ENCODE measurements around the gene BPHL. TPM values are rescaled to one million over a fixed set of nuclear protein-coding genes. Genes with fewer than 3 reads are reported as not detected.
"Not testable (repeated sequence)": the region's sequence is repeated elsewhere in the genome, so short reads cannot be mapped to it uniquely, and the experiment has no call there.

BPHL gene
- total and polyA plus RNA-seq, 4 experiments from 2014 or later, result 8.1 to 13.7 (median 10.2) TPM

GRCh38 chr6:3190779-3191178, 72.3 kb downstream of the BPHL start:
- intact Hi-C loops (cut with micrococcal nuclease), result no loop called here

DNA sequence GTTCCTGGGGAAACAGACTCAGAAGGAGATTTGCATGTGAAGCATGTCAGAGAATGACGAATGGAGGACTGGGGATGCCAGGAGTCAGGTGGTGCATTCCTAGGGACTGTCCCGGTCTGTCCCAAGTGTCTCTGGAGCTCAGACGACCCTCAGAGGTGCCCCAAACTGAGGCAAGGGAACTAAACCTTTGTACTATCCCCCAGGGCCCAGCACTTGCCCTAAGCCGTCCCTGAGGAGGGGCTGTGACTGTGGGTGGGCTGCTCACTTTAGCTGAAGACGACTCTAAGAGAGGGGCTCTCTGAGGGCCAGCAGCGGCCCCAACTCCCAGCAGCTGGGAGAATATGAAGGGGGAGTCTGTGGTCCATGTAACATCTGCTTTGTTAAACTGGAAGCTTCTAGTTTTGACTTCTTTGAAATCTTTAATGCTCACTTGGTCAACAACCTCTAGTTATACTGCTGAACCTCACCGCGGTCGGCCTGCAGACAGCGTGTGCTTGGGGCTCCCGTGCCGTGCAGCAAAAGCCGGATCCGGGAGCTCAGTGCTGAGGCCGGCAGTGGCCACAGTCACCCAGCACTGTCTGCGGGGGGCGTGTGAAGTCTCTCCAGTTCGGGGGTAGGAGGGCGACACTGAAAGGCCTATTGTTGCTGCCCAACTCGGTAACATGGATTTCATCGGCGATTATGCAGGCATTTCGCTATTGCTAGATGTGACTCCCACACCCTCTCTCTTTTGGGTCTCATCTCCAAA, 74.8 kb downstream of the BPHL start:
- Histone ChIP-seq H3K27ac (ENCODE audit: low read depth, low read length) (no peak overlapping the region), H3K4me1 (ENCODE audit: insufficient read depth, low read length) (no peaks in the 10 kb centered on the region), H3K9me3 (ENCODE audit: control insufficient read depth in 1 of 2, low read length in 2 of 2) (no peaks in the 10 kb centered on the region), H3K4me3 (ENCODE audit: low read length in 2 of 2) (no peak overlapping the region), H3K36me3 (ENCODE audit: insufficient read depth, low read length) (no peaks in the 10 kb centered on the region), H3K27me3 (ENCODE audit: insufficient read depth, low read length) (no peaks in the 10 kb centered on the region)
- H3K4me3 Mint-ChIP-seq, result no peak overlapping the region
- no peaks in the 10 kb centered on the region for H3K4me1 Mint-ChIP-seq
- H3K9me3 Mint-ChIP-seq, result no peaks in the 10 kb centered on the region
- H3K36me3 Mint-ChIP-seq, result no peaks in the 10 kb centered on the region
- no peak for DNase-seq
- ChIA-PET POLR2A (ENCODE audit: partially characterized antibody) (no interaction called here), CTCF (ENCODE audit: partially characterized antibody) (no interaction called here)
- H3K27ac Mint-ChIP-seq, result no peak overlapping the region
- intact Hi-C loops (cut with micrococcal nuclease), result no loop called here
- peaks cover 2 to 4% of the 10 kb centered on the region in 2 donors for H3K27me3 Mint-ChIP-seq

More at GRCh38 chr6:3190779-3191178, 72.3 kb downstream of the BPHL start:
- H3K9me3 Mint-ChIP-seq, result no peaks in the 10 kb centered on the region
- Histone ChIP-seq H3K27ac (ENCODE audit: low read depth, low read length) (no peak overlapping the region), H3K4me1 (ENCODE audit: insufficient read depth, low read length) (no peaks in the 10 kb centered on the region), H3K36me3 (ENCODE audit: insufficient read depth, low read length) (no peaks in the 10 kb centered on the region), H3K4me3 (ENCODE audit: low read length in 2 of 2) (no peak overlapping the region), H3K9me3 (ENCODE audit: control insufficient read depth in 1 of 2, low read length in 2 of 2) (no peaks in the 10 kb centered on the region), H3K27me3 (ENCODE audit: insufficient read depth, low read length) (no peaks in the 10 kb centered on the region)
- peaks cover 2 to 6% of the 10 kb centered on the region in 2 donors for H3K27me3 Mint-ChIP-seq
- no peaks in the 10 kb centered on the region for H3K36me3 Mint-ChIP-seq
- H3K27ac Mint-ChIP-seq, result no peak overlapping the region
- ChIA-PET POLR2A (ENCODE audit: partially characterized antibody) (no interaction called here), CTCF (ENCODE audit: partially characterized antibody) (interaction anchor here (1.9 kb wide), 1 partner anchor 60 kb away, joined by 6 read pairs; no protein-coding TSS in a partner anchor)
- DNase-seq, result no peak
- H3K4me1 Mint-ChIP-seq, result no peaks in the 10 kb centered on the region
- no peak overlapping the region for H3K4me3 Mint-ChIP-seq

DNA sequence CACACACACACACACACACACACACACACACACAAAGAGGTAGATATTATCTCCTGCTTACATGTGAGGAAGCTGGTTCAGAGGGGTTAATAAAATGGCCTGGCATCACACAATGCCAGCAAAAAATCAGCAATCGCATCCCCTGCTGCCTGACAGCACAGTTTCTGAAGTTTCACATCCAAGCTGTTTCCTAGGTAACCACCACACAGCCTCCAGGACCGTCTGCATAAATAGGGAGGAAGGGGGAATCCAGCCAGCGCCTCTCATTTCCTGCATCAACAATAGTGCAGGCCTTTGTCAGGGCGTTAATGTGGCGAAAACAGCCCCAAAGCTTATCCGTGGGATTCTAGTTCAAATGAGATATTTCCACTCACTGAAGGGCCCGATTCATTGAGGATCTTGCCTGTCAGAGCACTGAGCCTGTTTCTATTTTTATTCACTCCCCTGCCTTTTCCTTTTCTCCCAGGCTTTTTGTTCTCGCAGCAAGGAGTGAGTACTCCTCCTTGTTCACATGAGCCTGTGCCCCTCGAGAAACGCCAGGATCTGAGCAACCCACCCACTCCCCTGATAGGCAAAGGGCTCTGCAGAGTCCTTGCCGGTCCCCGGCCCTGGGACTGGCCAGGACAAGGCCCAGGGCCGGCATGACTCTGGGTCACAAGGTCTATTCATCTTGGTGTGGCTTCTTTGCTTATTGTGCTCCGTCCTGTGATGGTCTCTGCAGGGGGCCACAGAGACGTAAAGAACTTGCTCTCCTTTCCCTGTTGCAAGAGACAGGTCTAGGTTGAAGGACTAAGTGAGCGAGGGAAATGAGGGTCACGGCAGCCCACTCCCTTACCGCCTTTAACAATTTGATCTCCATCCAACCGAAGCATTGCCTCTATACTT, 76.3 kb downstream of the BPHL start:
- Histone ChIP-seq H3K4me3 (ENCODE audit: low read length in 2 of 2) (no peak overlapping the region), H3K4me1 (ENCODE audit: insufficient read depth, low read length) (no peaks in the 10 kb centered on the region), H3K27ac (ENCODE audit: low read depth, low read length) (no peak overlapping the region), H3K9me3 (ENCODE audit: control insufficient read depth in 1 of 2, low read length in 2 of 2) (no peaks in the 10 kb centered on the region), H3K27me3 (ENCODE audit: insufficient read depth, low read length) (no peaks in the 10 kb centered on the region), H3K36me3 (ENCODE audit: insufficient read depth, low read length) (no peaks in the 10 kb centered on the region)
- H3K4me3 Mint-ChIP-seq, result no peak overlapping the region
- no peaks in the 10 kb centered on the region for H3K4me1 Mint-ChIP-seq
- CTCF ChIA-PET (ENCODE audit: partially characterized antibody), result no interaction called here
- intact Hi-C loops (cut with micrococcal nuclease), result no loop called here
- no peaks in the 10 kb centered on the region for H3K36me3 Mint-ChIP-seq
- H3K27me3 Mint-ChIP-seq, result peaks cover 2 to 3% of the 10 kb centered on the region in 2 donors
- POLR2A ChIA-PET (ENCODE audit: partially characterized antibody), result no interaction called here
- DNase-seq, result no peak
- peaks cover 0 to 8% (median 0%) of the 10 kb centered on the region in 8 donors for H3K9me3 Mint-ChIP-seq
- no peak overlapping the region for H3K27ac Mint-ChIP-seq

DNA sequence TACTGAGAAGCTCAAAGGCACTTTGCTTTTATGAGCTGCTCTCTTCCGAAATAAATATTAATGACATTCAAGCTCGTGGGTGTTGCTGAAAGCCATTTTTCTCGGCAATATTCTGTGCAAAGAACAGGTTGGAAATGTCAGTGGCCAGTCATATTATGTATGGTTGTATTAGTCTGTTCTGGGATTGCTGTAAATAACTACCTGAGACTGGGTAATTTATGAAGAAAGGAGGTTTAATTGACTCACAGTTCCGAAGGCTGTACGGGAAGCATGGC, 76.8 kb downstream of the BPHL start:
- Histone ChIP-seq H3K27me3 (ENCODE audit: insufficient read depth, low read length) (no peaks in the 10 kb centered on the region), H3K4me1 (ENCODE audit: insufficient read depth, low read length) (no peaks in the 10 kb centered on the region), H3K27ac (ENCODE audit: low read depth, low read length) (no peak overlapping the region), H3K4me3 (ENCODE audit: low read length in 2 of 2) (no peak overlapping the region), H3K9me3 (ENCODE audit: control insufficient read depth in 1 of 2, low read length in 2 of 2) (no peaks in the 10 kb centered on the region), H3K36me3 (ENCODE audit: insufficient read depth, low read length) (no peaks in the 10 kb centered on the region)
- intact Hi-C loops (cut with micrococcal nuclease), result no loop called here
- H3K27me3 Mint-ChIP-seq, result peaks cover 3 to 4% of the 10 kb centered on the region in 2 donors
- ChIA-PET POLR2A (ENCODE audit: partially characterized antibody) (no interaction called here), CTCF (ENCODE audit: partially characterized antibody) (no interaction called here)
- peaks cover 0 to 8% (median under 1%) of the 10 kb centered on the region in 8 donors for H3K9me3 Mint-ChIP-seq
- H3K27ac Mint-ChIP-seq, result no peak overlapping the region
- H3K4me3 Mint-ChIP-seq, result no peak overlapping the region
- H3K4me1 Mint-ChIP-seq, result no peaks in the 10 kb centered on the region
- no peak for DNase-seq
- H3K36me3 Mint-ChIP-seq, result no peaks in the 10 kb centered on the region

GRCh38 chr6:3195695-3196497, 77.4 kb downstream of the BPHL start:
- no peaks in the 10 kb centered on the region for H3K36me3 ChIP-seq (ENCODE audit: insufficient read depth, low read length)
- Mint-ChIP-seq H3K9me3 (peaks cover 0 to 8% (median under 1%) of the 10 kb centered on the region in 8 donors), H3K4me1 (no peaks in the 10 kb centered on the region), H3K27me3 (peaks cover 5 to 6% of the 10 kb centered on the region in 2 donors), H3K27ac (no peak overlapping the region), H3K4me3 (no peak overlapping the region), H3K36me3 (no peaks in the 10 kb centered on the region)
- no peaks in the 10 kb centered on the region for H3K4me1 ChIP-seq (ENCODE audit: insufficient read depth, low read length)
- intact Hi-C loops (cut with micrococcal nuclease), result no loop called here
- ChIA-PET POLR2A (ENCODE audit: partially characterized antibody) (no interaction called here), CTCF (ENCODE audit: partially characterized antibody) (no interaction called here)
- H3K27ac ChIP-seq (ENCODE audit: low read depth, low read length), result no peak overlapping the region
- H3K9me3 ChIP-seq (ENCODE audit: control insufficient read depth in 1 of 2, low read length in 2 of 2), result no peaks in the 10 kb centered on the region
- no peaks in the 10 kb centered on the region for H3K27me3 ChIP-seq (ENCODE audit: insufficient read depth, low read length)
- no peak overlapping the region for H3K4me3 ChIP-seq (ENCODE audit: low read length in 2 of 2)
- no peak for DNase-seq

- Histone ChIP-seq H3K36me3 (ENCODE audit: insufficient read depth, low read length) (no peaks in the 10 kb centered on the region), H3K4me1 (ENCODE audit: insufficient read depth, low read length) (no peaks in the 10 kb centered on the region), H3K9me3 (ENCODE audit: control insufficient read depth in 1 of 2, low read length in 2 of 2) (no peaks in the 10 kb centered on the region), H3K4me3 (ENCODE audit: low read length in 2 of 2) (no peak overlapping the region), H3K27ac (ENCODE audit: low read depth, low read length) (no peak overlapping the region), H3K27me3 (ENCODE audit: insufficient read depth, low read length) (no peaks in the 10 kb centered on the region)
- CTCF ChIA-PET (ENCODE audit: partially characterized antibody), result no interaction called here
- Mint-ChIP-seq H3K27me3 (peaks cover 7 to 8% of the 10 kb centered on the region in 2 donors), H3K27ac (no peak overlapping the region), H3K4me3 (no peak overlapping the region), H3K9me3 (peaks cover 0 to 8% (median under 1%) of the 10 kb centered on the region in 8 donors), H3K36me3 (no peaks in the 10 kb centered on the region), H3K4me1 (no peaks in the 10 kb centered on the region)
- POLR2A ChIA-PET (ENCODE audit: partially characterized antibody), result no interaction called here
- intact Hi-C loops (cut with micrococcal nuclease), result no loop called here
- no peak for DNase-seq
These were observed 78.3 kb downstream of the BPHL start for GRCh38 chr6:3196770-3197169.

GRCh38 chr6:3197734-3198133, 79.2 kb downstream of the BPHL start:
- POLR2A ChIA-PET (ENCODE audit: partially characterized antibody), result not testable (repeated sequence)

More at GRCh38 chr6:3197734-3198133, 79.2 kb downstream of the BPHL start:
- H3K9me3 Mint-ChIP-seq; H3K9me3 ChIP-seq (ENCODE audit: control insufficient read depth in 1 of 2, low read length in 2 of 2); H3K4me1 ChIP-seq (ENCODE audit: insufficient read depth, low read length); H3K36me3 Mint-ChIP-seq; H3K27ac Mint-ChIP-seq; DNase-seq; intact Hi-C loops (cut with micrococcal nuclease); H3K27ac ChIP-seq (ENCODE audit: low read depth, low read length); H3K27me3 Mint-ChIP-seq; CTCF ChIA-PET (ENCODE audit: partially characterized antibody); H3K4me1 Mint-ChIP-seq; H3K36me3 ChIP-seq (ENCODE audit: insufficient read depth, low read length); H3K4me3 Mint-ChIP-seq; H3K4me3 ChIP-seq (ENCODE audit: low read length in 2 of 2); H3K27me3 ChIP-seq (ENCODE audit: insufficient read depth, low read length): not testable (repeated sequence)

Measured in CD4-positive, alpha-beta memory T cell (primary cell).